Astrocyte of the spinal cord (primary cell): ENCODE results near the gene CREBRF.
"Not testable (repeated sequence)": the region's sequence is repeated elsewhere in the genome, so short reads cannot be mapped to it uniquely, and the experiment has no call there.

ENCODE experiments used
- DNase-seq: peaks from one replicate; pipeline ENCODE4 v3.0.0; 2011; ENCODE audit warnings: low read depth, low spot score
- H3K4me3 ChIP-seq: 2 replicates; pipeline ENCODE4 v1.5.1; 2011; ENCODE audit warnings: low read depth, mild to moderate bottlenecking, low read length, moderate library complexity
- CTCF ChIP-seq: IDR thresholded peaks from 2 replicates; pipeline ENCODE4 v1.5.1; 2012; ENCODE audit warnings: low read depth, mild to moderate bottlenecking, low read length, inconsistent platforms
- in situ Hi-C: cut with HindIII; loops from 2 replicates; pipeline ENCODE4 v1.10.0; 2017; ENCODE audit warnings: low sequenced_read_pairs

CREBRF gene

DNA sequence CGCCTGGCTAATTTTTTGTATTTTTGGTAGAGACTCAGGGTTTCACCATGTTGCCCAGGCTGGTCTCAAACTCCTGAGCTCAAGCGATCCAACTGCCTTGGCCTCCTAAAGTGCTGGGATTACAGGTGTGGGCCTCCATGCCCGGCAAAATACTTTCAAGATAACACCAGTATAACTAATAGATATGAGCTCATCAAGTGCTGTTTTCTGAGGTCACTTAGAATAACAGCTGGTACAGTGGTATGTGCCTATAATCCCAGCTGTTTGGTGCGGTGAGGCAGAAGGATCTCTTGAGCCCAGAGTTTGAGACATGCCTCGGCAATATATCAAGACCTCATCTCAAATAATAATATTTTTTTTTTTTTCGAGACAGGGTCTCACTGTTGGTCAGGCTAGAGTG lies 30.5 kb upstream of the CREBRF start:
- no peak for TF ChIP-seq CTCF
- DNase-seq = no peak
- H3K4me3 ChIP-seq = no peak overlapping the region
- in situ Hi-C loops = no loop called here

GRCh38 chr5:173027905-173028304 lies 28.2 kb upstream of the CREBRF start:
- no peak for DNase-seq
- TF ChIP-seq CTCF = no peak
- in situ Hi-C loops = no loop called here
- no peak overlapping the region for H3K4me3 ChIP-seq

- peak; percentile 18 for DNase-seq
- no peak overlapping the region for H3K4me3 ChIP-seq
- in situ Hi-C loops = no loop called here
- no peak for TF ChIP-seq CTCF
Observed at GRCh38 chr5:173028811-173029327, 27.3 kb upstream of the CREBRF start.

DNA sequence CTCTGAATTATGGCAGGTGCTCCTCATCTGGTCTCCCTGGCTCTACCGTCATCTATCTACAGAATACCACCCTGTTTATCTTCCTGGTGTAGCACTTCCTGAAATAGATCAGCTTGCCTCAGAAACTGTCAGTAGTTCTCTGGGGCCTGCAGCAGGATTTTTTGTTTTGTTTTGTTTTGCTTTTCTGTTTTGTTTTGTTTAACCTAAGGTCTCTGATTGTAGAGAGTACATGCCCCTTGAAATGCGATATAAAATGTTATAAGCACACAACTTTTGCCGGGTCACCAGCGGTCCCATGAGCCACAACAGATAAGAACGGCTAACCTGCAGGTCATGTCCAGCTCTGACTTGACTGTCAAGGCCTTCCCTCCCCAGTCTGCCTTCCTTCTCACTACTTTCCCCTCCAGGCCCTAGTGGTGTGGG lies 26.6 kb upstream of the CREBRF start:
- no peak for TF ChIP-seq CTCF
- H3K4me3 ChIP-seq = no peak overlapping the region
- in situ Hi-C loops = no loop called here
- no peak for DNase-seq

GRCh38 chr5:173032096-173032495 lies 24.1 kb upstream of the CREBRF start:
- in situ Hi-C loops = not testable (repeated sequence)

DNA sequence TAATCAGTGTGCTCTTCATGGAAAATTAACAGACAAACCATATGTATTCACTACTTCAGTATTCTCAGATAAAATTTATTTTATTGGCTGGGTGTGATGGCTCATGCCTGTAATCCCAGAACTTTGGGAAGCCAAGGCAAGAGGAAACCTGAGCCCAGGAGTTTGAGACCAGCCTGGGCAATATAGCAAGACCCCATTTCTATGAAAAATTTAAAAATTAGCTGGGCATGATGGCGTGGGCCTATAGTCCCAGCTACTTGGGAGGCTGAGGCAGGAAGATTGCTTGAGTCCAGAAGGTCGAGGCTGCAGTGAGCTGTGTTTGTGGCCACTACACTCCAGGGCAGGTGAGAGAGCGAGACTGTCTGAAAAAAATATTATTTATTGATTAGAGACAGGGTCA lies 23.4 kb upstream of the CREBRF start:
- TF ChIP-seq CTCF = no peak

More at GRCh38 chr5:173032096-173032495, 24.1 kb upstream of the CREBRF start:
- not testable (repeated sequence) for H3K4me3 ChIP-seq, DNase-seq

DNA sequence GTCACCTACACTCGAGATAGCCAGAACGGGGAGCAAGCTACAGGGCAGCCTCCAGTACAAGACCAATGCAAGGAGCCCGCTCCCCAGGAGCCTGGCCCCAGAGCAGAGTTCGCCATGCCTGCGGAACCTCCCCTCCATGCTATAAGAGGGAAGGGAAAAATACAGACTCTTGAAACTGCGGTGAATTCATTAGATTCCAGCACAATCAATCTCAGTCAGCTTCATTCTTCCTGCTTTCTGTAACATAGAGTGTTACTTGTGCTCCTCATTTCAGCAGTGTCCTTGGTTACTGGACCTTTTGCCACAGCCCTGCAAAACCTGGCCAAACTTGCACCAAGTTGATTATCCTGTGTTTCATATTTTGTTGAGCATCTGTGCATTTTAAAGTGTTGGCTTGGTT lies 22.2 kb upstream of the CREBRF start:
- no peak overlapping the region for H3K4me3 ChIP-seq
- no peak for TF ChIP-seq CTCF
- no peak for DNase-seq
- in situ Hi-C loops = no loop called here

More for the DNA sequence above, 23.4 kb upstream of the CREBRF start:
- in situ Hi-C loops = no loop called here
- DNase-seq = no peak
- H3K4me3 ChIP-seq = no peak overlapping the region
